HG03439 (cell line): ENCODE data around the gene KIF26B.

Experiments
- ATAC-seq: cut with Tn5 transposase; IDR thresholded peaks from one replicate; pipeline ENCODE4 v1.9.1; 2021; ENCODE audit warnings: mild to moderate bottlenecking, moderate library complexity; ENCODE audit not compliant: unreplicated experiment

The KIF26B gene

GRCh38 chr1:245582026-245582425 is 427.2 kb downstream of the KIF26B start:
- no peak for ATAC-seq

- ATAC-seq = no peak
Observed at GRCh38 chr1:245583081-245583480, 428.3 kb downstream of the KIF26B start.

- ATAC-seq = no peak
Observed at GRCh38 chr1:245583575-245584330, 429.0 kb downstream of the KIF26B start.

- no peak for ATAC-seq
Observed at GRCh38 chr1:245585252-245585959, 430.6 kb downstream of the KIF26B start.

- ATAC-seq = no peak
Observed at GRCh38 chr1:245587435-245588115, 432.8 kb downstream of the KIF26B start.

GRCh38 chr1:245588116-245588639 is 433.4 kb downstream of the KIF26B start:
- no peak for ATAC-seq

GRCh38 chr1:245589316-245589715 is 434.5 kb downstream of the KIF26B start:
- no peak for ATAC-seq

GRCh38 chr1:245589906-245590305 is 435.1 kb downstream of the KIF26B start:
- no peak for ATAC-seq

- ATAC-seq = no peak
Observed at GRCh38 chr1:245590726-245591125, 435.9 kb downstream of the KIF26B start.

GRCh38 chr1:245591346-245592188 is 436.8 kb downstream of the KIF26B start:
- ATAC-seq = no peak

GRCh38 chr1:245592189-245592460 is 437.3 kb downstream of the KIF26B start:
- no peak for ATAC-seq

GRCh38 chr1:245598524-245599305 is 443.9 kb downstream of the KIF26B start:
- no peak for ATAC-seq

- ATAC-seq = no peak
Observed at GRCh38 chr1:245599371-245600174, 444.8 kb downstream of the KIF26B start.

GRCh38 chr1:245600658-245601057 is 445.9 kb downstream of the KIF26B start:
- ATAC-seq = no peak

- no peak for ATAC-seq
Observed at GRCh38 chr1:245603311-245603865, 448.6 kb downstream of the KIF26B start.

- ATAC-seq = no peak
Observed at GRCh38 chr1:245604979-245605378, 450.2 kb downstream of the KIF26B start.

- no peak for ATAC-seq
Observed at GRCh38 chr1:245605480-245606156, 450.8 kb downstream of the KIF26B start.

- ATAC-seq = no peak
Observed at GRCh38 chr1:245606157-245606725, 451.5 kb downstream of the KIF26B start.
